Bronchial epithelial cell (primary cell): ENCODE measurements around the gene TAT. TPM values are rescaled to one million over a fixed set of nuclear protein-coding genes. Genes with fewer than 3 reads are reported as not detected.
"Not testable (repeated sequence)": the region's sequence is repeated elsewhere in the genome, so short reads cannot be mapped to it uniquely, and the experiment has no call there.

Source experiments
- DNase-seq: peaks from one replicate; pipeline ENCODE4 v3.0.0-alpha.2; 2010; ENCODE audit warnings: low read depth
- FAIRE-seq: peaks from 2 replicates; lab custom pipeline; 2011; peaks lifted over from hg19 to GRCh38; lab: Jason Lieb, UNC
- H3K27me3 ChIP-seq: 2 replicates; pipeline ENCODE4 v1.5.1; 2011; ENCODE audit warnings: low read length; ENCODE audit not compliant: control insufficient read depth, insufficient read depth
- H3K36me3 ChIP-seq: 2 replicates; pipeline ENCODE4 v1.5.1; 2011; ENCODE audit warnings: low read length; ENCODE audit not compliant: control insufficient read depth, insufficient read depth
- H3K4me3 ChIP-seq: 2 replicates; pipeline ENCODE4 v1.5.1; 2011; ENCODE audit warnings: mild to moderate bottlenecking, low read depth, low read length, control low read depth
- CTCF ChIP-seq: IDR thresholded peaks from 2 replicates; pipeline ENCODE4 v1.5.1; 2011; ENCODE audit warnings: mild to moderate bottlenecking, moderate library complexity, low read length, control low read depth, inconsistent platforms; ENCODE audit not compliant: insufficient read depth, severe bottlenecking
- total RNA-seq: library from RNA; depleted of rRNA; stranded (reverse); fragments of >200 nt; gene quantifications from 2 replicates; pipeline ENCODE4 v1.2.1, GENCODE V29; 2014

TAT gene
- total RNA-seq, 1 donor from 2014 or later = not detected

GRCh38 chr16:71585318-71585703 lies 8.4 kb upstream of the TAT start:
- no peaks in the 10 kb centered on the region for H3K27me3 ChIP-seq
- TF ChIP-seq CTCF = no peak
- no peak for FAIRE-seq
- no peaks in the 10 kb centered on the region for H3K36me3 ChIP-seq
- DNase-seq = no peak
- H3K4me3 ChIP-seq = no peak overlapping the region

DNA sequence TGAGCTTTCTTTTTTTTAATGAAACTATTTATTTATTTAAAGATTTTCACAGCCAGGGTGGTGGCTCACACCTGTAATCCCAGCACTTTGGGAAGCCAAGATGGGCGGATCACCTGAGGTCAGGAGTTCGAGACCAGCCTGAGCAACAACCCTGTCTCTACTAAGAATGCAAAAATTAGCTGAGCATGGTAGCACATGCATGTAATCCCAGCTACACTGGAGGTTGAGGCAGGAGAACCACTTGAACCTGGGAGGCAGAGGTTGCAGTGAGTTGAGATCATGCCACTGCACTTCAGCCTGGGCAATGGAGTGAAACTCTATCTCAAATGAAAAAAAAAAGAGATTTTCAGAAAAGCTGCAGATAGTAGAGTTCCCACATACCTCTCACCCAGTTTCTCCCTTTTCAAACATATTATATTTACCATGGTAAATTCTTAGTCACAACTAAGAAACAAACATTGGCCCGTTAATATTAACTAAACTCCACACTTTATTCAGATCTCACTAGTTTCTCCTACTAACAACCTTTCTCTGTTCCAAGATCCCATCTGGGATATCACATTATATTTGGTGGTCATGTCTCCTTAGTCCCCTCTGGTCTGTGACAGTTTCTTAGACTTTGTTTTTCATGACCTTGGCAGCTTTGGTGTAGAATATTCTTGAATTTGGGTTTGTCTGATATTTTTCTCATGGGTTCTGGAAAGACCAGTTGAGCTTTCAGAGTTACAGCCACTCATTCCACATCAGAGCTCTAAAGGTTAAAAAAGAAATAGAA lies 7.8 kb upstream of the TAT start:
- Histone ChIP-seq H3K36me3 (no peaks in the 10 kb centered on the region), H3K4me3 (no peak overlapping the region), H3K27me3 (no peaks in the 10 kb centered on the region)
- no peak for TF ChIP-seq CTCF
- DNase-seq (no peak), FAIRE-seq (no peak)

GRCh38 chr16:71582553-71582848 lies 5.6 kb upstream of the TAT start:
- H3K27me3 ChIP-seq, DNase-seq, FAIRE-seq, H3K4me3 ChIP-seq, H3K36me3 ChIP-seq: not testable (repeated sequence)

DNA sequence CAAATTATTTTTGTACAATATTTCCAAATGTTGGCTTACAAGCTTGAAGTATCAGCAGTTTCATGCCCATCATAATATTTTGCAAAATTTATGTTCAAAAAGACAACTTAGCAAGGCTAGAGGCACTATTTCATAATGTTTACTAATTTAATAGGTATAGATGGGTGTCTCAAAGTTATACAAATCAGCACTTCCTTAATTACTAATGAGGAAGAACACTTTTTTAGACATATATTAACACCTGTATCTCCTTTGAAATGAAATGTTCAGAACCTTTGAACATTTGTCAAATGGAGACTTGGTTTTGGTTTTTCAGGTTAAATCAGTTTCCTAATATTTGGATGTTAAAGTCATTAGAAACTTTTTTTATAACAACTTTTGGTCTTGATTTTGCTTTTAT lies 2.2 kb downstream of the TAT start:
- DNase-seq (no peak), FAIRE-seq (no peak)
- Histone ChIP-seq H3K4me3 (no peak overlapping the region), H3K36me3 (no peaks in the 10 kb centered on the region), H3K27me3 (peaks cover 3% of the 10 kb centered on the region)
- no peak for TF ChIP-seq CTCF

DNA sequence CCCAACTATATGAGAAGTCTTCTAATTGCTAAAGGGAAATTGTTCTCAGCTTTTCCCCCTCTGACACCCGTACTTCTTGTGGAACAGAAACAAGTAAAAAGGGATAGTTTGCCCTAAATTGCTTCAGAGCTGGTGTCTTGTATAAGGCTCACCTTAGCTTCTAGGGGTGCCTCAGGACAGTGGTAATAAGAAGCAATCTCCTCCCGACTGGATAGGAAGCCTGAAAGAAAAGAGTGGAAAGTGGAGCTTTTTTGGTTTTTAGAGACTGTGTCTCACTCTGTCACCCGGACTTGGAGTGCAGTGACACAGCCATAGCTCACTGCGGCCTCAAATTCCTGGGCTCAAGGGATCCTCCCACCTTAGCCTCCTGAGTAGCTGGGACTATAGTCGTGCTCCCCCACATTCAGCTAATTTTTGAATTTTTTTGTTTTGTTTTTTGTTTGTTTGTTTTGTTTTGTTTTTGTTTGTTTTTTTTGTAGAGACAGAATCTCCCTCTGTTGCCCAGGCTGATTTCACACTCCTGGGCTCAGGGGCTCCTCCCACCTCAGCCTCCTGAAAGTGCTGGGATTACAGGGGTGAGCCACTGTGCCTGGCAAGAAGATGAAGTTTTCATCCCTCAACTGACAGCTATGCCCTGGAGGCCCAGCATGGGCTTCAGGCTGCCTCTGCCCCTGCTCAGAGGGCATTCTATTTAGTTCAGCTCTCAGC lies 3.4 kb downstream of the TAT start:
- H3K36me3 ChIP-seq = no peaks in the 10 kb centered on the region
- DNase-seq (no peak), FAIRE-seq (no peak)
- H3K27me3 ChIP-seq = peaks cover 3% of the 10 kb centered on the region
- H3K4me3 ChIP-seq = no peak overlapping the region
- TF ChIP-seq CTCF = no peak

GRCh38 chr16:71572497-71573116 lies 4.3 kb downstream of the TAT start:
- no peak for FAIRE-seq

More at GRCh38 chr16:71572497-71573116, 4.3 kb downstream of the TAT start:
- Histone ChIP-seq H3K36me3 (no peaks in the 10 kb centered on the region), H3K4me3 (no peak overlapping the region), H3K27me3 (peaks cover 3% of the 10 kb centered on the region)
- TF ChIP-seq CTCF = no peak
- no peak for DNase-seq
